DND-41 (cell line): ENCODE results near the gene POU2F3.

Experiments used
- ATAC-seq: fragments of 200-7000 bp; cut with Tn5 transposase; 3 replicates; pipeline ENCODE4 v1.9.1; 2021; ENCODE audit warnings: low read depth; ENCODE audit not compliant: insufficient read depth
- DNase-seq: peaks from one replicate; pipeline ENCODE4 v3.0.0-alpha.2; 2020
- H2AFZ ChIP-seq: 2 replicates; pipeline ENCODE4 v1.6.0; 2012; ENCODE audit warnings: low read depth, low read length
- H3K27ac ChIP-seq: 2 replicates; pipeline ENCODE4 v1.5.1; 2012; ENCODE audit warnings: low read length, inconsistent platforms
- H3K27me3 ChIP-seq: fragments of 200-600 bp; sonication (generic); 2 replicates; pipeline ENCODE4 v1.6.0; 2012; ENCODE audit warnings: low read length, mild to moderate bottlenecking, inconsistent platforms; ENCODE audit not compliant: insufficient read depth, poor library complexity
- H3K36me3 ChIP-seq: 2 replicates; pipeline ENCODE4 v1.5.1; 2012; ENCODE audit warnings: low read length, inconsistent platforms; ENCODE audit not compliant: insufficient read depth
- H3K4me1 ChIP-seq: 2 replicates; pipeline ENCODE4 v1.5.1; 2012; ENCODE audit warnings: mild to moderate bottlenecking, low read length; ENCODE audit not compliant: insufficient read depth
- H3K4me2 ChIP-seq: 2 replicates; pipeline ENCODE4 v1.6.0; 2012; ENCODE audit warnings: mild to moderate bottlenecking, moderate library complexity, low read length, inconsistent platforms; ENCODE audit not compliant: insufficient read depth
- H3K4me3 ChIP-seq, 2 experiments: fragments of 200-600 bp in 1 of 2; shearing (Covaris generic) in 1 of 2; 2 replicates each; pipeline ENCODE4 v1.5.1; 2012 to 2016; ENCODE audit warnings: inconsistent platforms in 2 of 2, low read length in 2 of 2, mild to moderate bottlenecking in 2 of 2, low read depth in 1 of 2, moderate library complexity in 1 of 2
- H3K79me2 ChIP-seq: 2 replicates; pipeline ENCODE4 v1.6.0; 2012; ENCODE audit warnings: low read length, inconsistent platforms; ENCODE audit not compliant: insufficient read depth
- H3K9ac ChIP-seq: 2 replicates; pipeline ENCODE4 v1.6.0; 2012; ENCODE audit warnings: low read depth, mild to moderate bottlenecking, inconsistent platforms, low read length, moderate library complexity
- H3K9me3 ChIP-seq: 2 replicates; pipeline ENCODE4 v1.5.1; 2012; ENCODE audit warnings: low read length, moderate library complexity, mild to moderate bottlenecking, inconsistent platforms; ENCODE audit not compliant: insufficient read depth, severe bottlenecking
- H4K20me1 ChIP-seq: 2 replicates; pipeline ENCODE4 v1.6.0; 2012; ENCODE audit warnings: low read length; ENCODE audit not compliant: insufficient read depth
- CTCF ChIP-seq: IDR thresholded peaks from 2 replicates; pipeline ENCODE4 v1.5.1; 2012; ENCODE audit warnings: borderline replicate concordance, low read length, moderate library complexity, mild to moderate bottlenecking; ENCODE audit not compliant: poor library complexity, severe bottlenecking; ENCODE audit errors: extremely low read depth
- EZH2 ChIP-seq: IDR thresholded peaks from 3 replicates; pipeline ENCODE4 v1.6.1; 2012; ENCODE audit warnings: borderline replicate concordance, low read depth, mild to moderate bottlenecking, moderate library complexity, low read length, inconsistent platforms; ENCODE audit not compliant: severe bottlenecking

POU2F3 gene

GRCh38 chr11:120331301-120331996, 91.5 kb downstream of the POU2F3 start:
- H3K4me1 ChIP-seq: no peaks in the 10 kb centered on the region

GRCh38 chr11:120332822-120333716, 93.1 kb downstream of the POU2F3 start:
- ATAC-seq (no peak), DNase-seq (no peak)
- Histone ChIP-seq H3K4me1 (no peaks in the 10 kb centered on the region), H2AFZ (no peak overlapping the region), H3K9ac (no peak overlapping the region), H3K4me3 (no peak overlapping the region), H4K20me1 (peaks cover 26% of the 10 kb centered on the region), H3K27me3 (peaks cover 54% of the 10 kb centered on the region), H3K27ac (no peak overlapping the region), H3K36me3 (no peaks in the 10 kb centered on the region), H3K9me3 (no peaks in the 10 kb centered on the region), H3K79me2 (no peaks in the 10 kb centered on the region), H3K4me2 (no peak overlapping the region)
- TF ChIP-seq EZH2 (no peak), CTCF (no peak)

More at GRCh38 chr11:120331301-120331996, 91.5 kb downstream of the POU2F3 start:
- no peak overlapping the region for H3K4me3 ChIP-seq
- no peak for DNase-seq
- no peaks in the 10 kb centered on the region for H3K9me3 ChIP-seq
- H2AFZ ChIP-seq: no peak overlapping the region
- ATAC-seq: no peak
- no peak overlapping the region for H3K27ac ChIP-seq
- TF ChIP-seq CTCF (no peak), EZH2 (no peak)
- no peaks in the 10 kb centered on the region for H3K79me2 ChIP-seq
- H3K9ac ChIP-seq: no peak overlapping the region
- H3K27me3 ChIP-seq: peaks cover 42% of the 10 kb centered on the region
- H4K20me1 ChIP-seq: peaks cover 11% of the 10 kb centered on the region
- no peaks in the 10 kb centered on the region for H3K36me3 ChIP-seq
- H3K4me2 ChIP-seq: no peak overlapping the region

- no peak overlapping the region for H3K27ac ChIP-seq
- ATAC-seq (no peak), DNase-seq (no peak)
- no peak overlapping the region for H3K4me2 ChIP-seq
- no peak overlapping the region for H2AFZ ChIP-seq
- no peak overlapping the region for H3K9ac ChIP-seq
- H3K27me3 ChIP-seq: peaks cover 60% of the 10 kb centered on the region
- H4K20me1 ChIP-seq: peaks cover 29% of the 10 kb centered on the region
- H3K4me3 ChIP-seq: no peak overlapping the region
- no peaks in the 10 kb centered on the region for H3K79me2 ChIP-seq
- no peaks in the 10 kb centered on the region for H3K36me3 ChIP-seq
- H3K9me3 ChIP-seq: no peaks in the 10 kb centered on the region
- TF ChIP-seq EZH2: no peak
- no peak for TF ChIP-seq CTCF
- H3K4me1 ChIP-seq: no peaks in the 10 kb centered on the region
Observed at GRCh38 chr11:120333801-120334200, 93.9 kb downstream of the POU2F3 start.
